CD14-positive monocyte (primary cell): Measurements from ENCODE around the gene EGLN1. TPM values are rescaled to one million over a fixed set of nuclear protein-coding genes. Genes with fewer than 3 reads are reported as not detected.
"Not testable (repeated sequence)": the region's sequence is repeated elsewhere in the genome, so short reads cannot be mapped to it uniquely, and the experiment has no call there.

Experiments
- DNase-seq, 3 donors: peaks; one replicate each; pipeline ENCODE4 v3.0.0-alpha.2; 2011 to 2022
- H2AFZ ChIP-seq: 2 replicates; pipeline ENCODE4 v1.6.0; 2012; ENCODE audit warnings: mild to moderate bottlenecking, low read depth, low read length, inconsistent platforms; ENCODE audit not compliant: insufficient read depth, poor library complexity, severe bottlenecking
- H3K27ac ChIP-seq, 2 donors: 1 replicate in 1 of 2; 2 replicates in 1 of 2; pipeline ENCODE4 v1.5.1; 2012 to 2013; ENCODE audit warnings: low read length in 2 of 2, control low read depth in 1 of 2, inconsistent platforms in 1 of 2, low read depth in 1 of 2, mild to moderate bottlenecking in 1 of 2
- H3K27me3 ChIP-seq, 2 donors: one replicate each; pipeline versions ENCODE4 v1.6.0 to v1.6.1; 2011 to 2013; ENCODE audit warnings: low read length in 2 of 2; ENCODE audit not compliant: control insufficient read depth in 2 of 2, insufficient read depth in 2 of 2
- H3K36me3 ChIP-seq, 2 donors: replicated peaks in 1 of 2; 1 replicate in 1 of 2; 2 replicates in 1 of 2; pipeline versions ENCODE4 v1.5.1 to v1.6.1; 2012 to 2013; ENCODE audit warnings: low read length in 2 of 2, control low read depth in 1 of 2, inconsistent platforms in 1 of 2, mild to moderate bottlenecking in 1 of 2; ENCODE audit not compliant: insufficient read depth in 2 of 2, control insufficient read depth in 1 of 2
- H3K4me1 ChIP-seq, 2 donors: 1 replicate in 1 of 2; 2 replicates in 1 of 2; pipeline versions ENCODE4 v1.5.1 to v1.6.1; 2012 to 2013; ENCODE audit warnings: low read length in 2 of 2, control low read depth in 1 of 2, inconsistent platforms in 1 of 2, mild to moderate bottlenecking in 1 of 2, moderate library complexity in 1 of 2; ENCODE audit not compliant: insufficient read depth in 2 of 2, control insufficient read depth in 1 of 2
- H3K4me2 ChIP-seq: replicated peaks from 2 replicates; pipeline ENCODE3; 2012; ENCODE audit warnings: low read length, moderate library complexity, mild to moderate bottlenecking; ENCODE audit not compliant: poor library complexity, severe bottlenecking; ENCODE audit errors: extremely low read depth
- H3K4me3 ChIP-seq, 3 experiments: fragments of 200-600 bp in 1 of 3; sonication (generic) in 1 of 3; replicated peaks in 1 of 3; 1 replicate in 2 of 3; 2 replicates in 1 of 3; pipeline ENCODE4 v1.5.1; 2011 to 2013; ENCODE audit warnings: low read length in 3 of 3, mild to moderate bottlenecking in 3 of 3, control low read depth in 2 of 3, low read depth in 2 of 3, inconsistent platforms in 1 of 3, moderate library complexity in 1 of 3
- H3K79me2 ChIP-seq: 2 replicates; pipeline ENCODE4 v1.6.0; 2012; ENCODE audit warnings: mild to moderate bottlenecking, control low read depth, inconsistent platforms, low read length, moderate library complexity; ENCODE audit not compliant: insufficient read depth
- H3K9ac ChIP-seq: 2 replicates; pipeline ENCODE4 v1.6.0; 2017; ENCODE audit warnings: low read length, mild to moderate bottlenecking; ENCODE audit not compliant: insufficient read depth, poor library complexity, severe bottlenecking
- H3K9me3 ChIP-seq, 2 donors: replicated peaks in 1 of 2; 1 replicate in 1 of 2; 2 replicates in 1 of 2; pipeline versions ENCODE4 v1.5.1 to v1.6.1; 2012 to 2013; ENCODE audit warnings: low read length in 2 of 2, control low read depth in 1 of 2; ENCODE audit not compliant: control insufficient read depth in 1 of 2, insufficient read depth in 1 of 2
- H4K20me1 ChIP-seq: 2 replicates; pipeline ENCODE4 v1.6.0; 2012; ENCODE audit warnings: mild to moderate bottlenecking, low read length, control low read depth, moderate library complexity; ENCODE audit not compliant: insufficient read depth
- H3K27ac Mint-ChIP-seq, 7 donors: one replicate each; pipeline ENCODE4 v1.8.0; 2020; ENCODE audit warnings: mild to moderate bottlenecking in 7 of 7, mixed read lengths in 7 of 7, moderate library complexity in 6 of 7, inconsistent platforms in 2 of 7
- H3K27me3 Mint-ChIP-seq, 3 donors: one replicate each; pipeline ENCODE4 v1.8.0; 2021 to 2022; ENCODE audit warnings: low read depth in 3 of 3, mild to moderate bottlenecking in 3 of 3, mixed read lengths in 3 of 3, moderate library complexity in 3 of 3, inconsistent platforms in 1 of 3
- H3K36me3 Mint-ChIP-seq, 2 donors: one replicate each; pipeline ENCODE4 v1.8.0; 2020; ENCODE audit warnings: mixed read lengths in 2 of 2, inconsistent platforms in 1 of 2, mild to moderate bottlenecking in 1 of 2
- H3K4me1 Mint-ChIP-seq: one replicate; pipeline ENCODE4 v1.8.0; 2020; ENCODE audit warnings: mild to moderate bottlenecking, mixed read lengths
- H3K4me3 Mint-ChIP-seq, 2 donors: one replicate each; pipeline ENCODE4 v1.8.0; 2020; ENCODE audit warnings: mild to moderate bottlenecking in 2 of 2, mixed read lengths in 2 of 2, moderate library complexity in 1 of 2
- H3K9me3 Mint-ChIP-seq, 7 donors: one replicate each; pipeline ENCODE4 v1.8.0; 2020 to 2022; ENCODE audit warnings: mixed read lengths in 7 of 7, mild to moderate bottlenecking in 6 of 7, moderate library complexity in 6 of 7, inconsistent platforms in 2 of 7
- CTCF ChIP-seq: fragments of 200-600 bp; IDR thresholded peaks from one replicate; pipeline ENCODE4 v1.8.0; 2022; ENCODE audit warnings: antibody characterized with exemption, mild to moderate bottlenecking
- WGBS: methylation state at CpG from one replicate; pipeline ENCODE4 v1.1.5; 2013; ENCODE audit warnings: missing lambda C conversion rate; ENCODE audit not compliant: insufficient coverage; 5-methylcytosine and 5-hydroxymethylcytosine counted together
- intact Hi-C, 2 donors: fragments of 100-400 bp; cut with micrococcal nuclease; formaldehyde crosslinking; loops; one replicate each; pipeline versions ENCODE4 v1.15.0 to v1.15.1; 2023
- polyA plus RNA-seq, 3 donors: library from polyadenylated mRNA; depleted of rRNA in 1 of 3; unstranded in 2 of 3; stranded (reverse) in 1 of 3; fragments of 300-500 nt in 2 of 3; fragments of >200 nt in 1 of 3; fragmentation: Illumina TruSeq in 2 of 3; gene quantifications; 1 replicate in 2 of 3; 2 replicates in 1 of 3; pipeline ENCODE4 v1.2.3, GENCODE V29; 2012 to 2021

Gene EGLN1
- polyA plus RNA-seq, 3 donors, result 12.9 to 27.7 (median 23.1) TPM

- no peak for DNase-seq
- Mint-ChIP-seq H3K36me3 (peaks cover 3 to 7% of the 10 kb centered on the region in 2 donors), H3K9me3 (peaks cover 2 to 36% (median 28%) of the 10 kb centered on the region in 7 donors), H3K4me1 (peaks cover 17% of the 10 kb centered on the region), H3K27ac (no peak overlapping the region), H3K27me3 (peaks cover 83 to 92% (median 89%) of the 10 kb centered on the region in 3 donors), H3K4me3 (peak overlapping the region in 1 of 2 donors; percentile 78)
- intact Hi-C loops, result no loop called here
- H3K9me3 ChIP-seq, result peaks cover 3 to 53% of the 10 kb centered on the region in 2 donors
- H3K27me3 ChIP-seq, result peaks cover 91 to 97% of the 10 kb centered on the region in 2 donors
- H3K36me3 ChIP-seq, result no peaks in the 10 kb centered on the region
- no peaks in the 10 kb centered on the region for H4K20me1 ChIP-seq
- H3K4me1 ChIP-seq, result peaks cover 13 to 16% of the 10 kb centered on the region in 2 donors
- no peak overlapping the region for H3K27ac ChIP-seq
- H3K4me2 ChIP-seq, result no peak overlapping the region
- no peak overlapping the region for H3K9ac ChIP-seq
- no peak overlapping the region for H3K4me3 ChIP-seq
- WGBS, result 86% methylated on average over 1 of the region's 6 CpGs
- H3K79me2 ChIP-seq, result no peaks in the 10 kb centered on the region
- TF ChIP-seq CTCF, result no peak
- H2AFZ ChIP-seq, result no peak overlapping the region
Measured at GRCh38 chr1:231463541-231463940, 41.5 kb upstream of the EGLN1 start.

- H3K4me3 Mint-ChIP-seq, result peak overlapping the region in 1 of 2 donors; percentile 77
- Histone ChIP-seq H3K4me2 (peak overlapping the region; percentile 8), H4K20me1 (no peaks in the 10 kb centered on the region), H3K36me3 (no peaks in the 10 kb centered on the region), H3K79me2 (no peaks in the 10 kb centered on the region), H3K4me1 (peaks cover 13 to 16% of the 10 kb centered on the region in 2 donors), H3K4me3 (no peak overlapping the region), H2AFZ (no peak overlapping the region), H3K9me3 (peaks cover 20 to 66% of the 10 kb centered on the region in 2 donors), H3K9ac (no peak overlapping the region), H3K27me3 (peaks cover 87 to 96% of the 10 kb centered on the region in 2 donors), H3K27ac (no peak overlapping the region)
- DNase-seq, result peak; percentile 53 to 71 (median 58)
- H3K36me3 Mint-ChIP-seq, result peaks cover 6 to 12% of the 10 kb centered on the region in 2 donors
- peaks cover 17% of the 10 kb centered on the region for H3K4me1 Mint-ChIP-seq
- TF ChIP-seq CTCF, result no peak
- 0% methylated on average over 2 of the region's 2 CpGs for WGBS
- H3K27ac Mint-ChIP-seq, result peak overlapping the region in 1 of 7 donors; percentile 7
- intact Hi-C loops, result no loop called here
- peaks cover 83 to 92% (median 88%) of the 10 kb centered on the region in 3 donors for H3K27me3 Mint-ChIP-seq
- peaks cover 14 to 47% (median 42%) of the 10 kb centered on the region in 7 donors for H3K9me3 Mint-ChIP-seq
Measured at GRCh38 chr1:231460614-231461013, 38.5 kb upstream of the EGLN1 start.

GRCh38 chr1:231459438-231459837, 37.4 kb upstream of the EGLN1 start:
- H2AFZ ChIP-seq, H3K9ac ChIP-seq, DNase-seq, H3K27ac Mint-ChIP-seq, H3K4me3 ChIP-seq, H4K20me1 ChIP-seq, H3K4me2 ChIP-seq, H3K79me2 ChIP-seq, intact Hi-C loops, H3K27ac ChIP-seq, H3K36me3 ChIP-seq: not testable (repeated sequence)
- no CpG with 5 or more reads among the region's 1 CpG for WGBS
- H3K9me3 ChIP-seq, result peaks cover 20 to 61% of the 10 kb centered on the region in 2 donors
- H3K4me3 Mint-ChIP-seq, result peak overlapping the region in 1 of 2 donors; percentile 80
- H3K4me1 ChIP-seq, result peaks cover 13 to 16% of the 10 kb centered on the region in 2 donors
- peaks cover 12% of the 10 kb centered on the region for H3K4me1 Mint-ChIP-seq
- H3K27me3 Mint-ChIP-seq, result peaks cover 80 to 88% (median 88%) of the 10 kb centered on the region in 3 donors
- H3K36me3 Mint-ChIP-seq, result peaks cover 9 to 12% of the 10 kb centered on the region in 2 donors
- peaks cover 14 to 47% (median 43%) of the 10 kb centered on the region in 7 donors for H3K9me3 Mint-ChIP-seq
- peaks cover 83 to 92% of the 10 kb centered on the region in 2 donors for H3K27me3 ChIP-seq
